HCT116 (cell line): ENCODE data around the gene HRH4. TPM values are rescaled to one million over a fixed set of nuclear protein-coding genes. Genes with fewer than 3 reads are reported as not detected.

Experiments
- ATAC-seq: fragments of 200-7000 bp; cut with Tn5 transposase; 2 replicates; pipeline ENCODE4 v1.9.1; 2020; ENCODE audit warnings: mild to moderate bottlenecking, moderate library complexity
- BruUV-seq: library from RNA; stranded (reverse); fragments of 400-500 nt; replicated peaks from 2 replicates; lab custom pipeline; 2021; lab: Mats Ljungman, UMichigan
- CTCF ChIA-PET: fragments of 300-600 bp; sonication (Branson Sonifier 250); formaldehyde crosslinking; loops from one replicate; lab custom pipeline; 2021; ENCODE audit warnings: antibody characterized with exemption; lab: Charles Lee
- POLR2A ChIA-PET: fragments of 300-600, 350-600 bp; sonication (Branson Sonifier 250); formaldehyde crosslinking; loops from one replicate; lab custom pipeline; 2021; ENCODE audit warnings: antibody characterized with exemption; lab: Charles Lee
- RAD21 ChIA-PET, 2 experiments: fragments of 300-600 bp; sonication (Branson Sonifier 250); formaldehyde crosslinking; loops; one replicate each; lab custom pipeline; 2023; ENCODE audit warnings: low total read pairs in 2 of 2; ENCODE audit not compliant: uncharacterized antibody in 2 of 2, unreplicated experiment in 2 of 2, low non-redundant PET in 1 of 2; lab: Charles Lee
- DNase-seq: peaks from one replicate; pipeline ENCODE4 v3.0.0-alpha.2; 2010; ENCODE audit warnings: low read depth, low spot score
- H2AFZ ChIP-seq: fragments of 200-600 bp; shearing (Covaris generic), sonication (generic); 2 replicates; pipeline ENCODE4 v1.6.1; 2017; ENCODE audit warnings: low read depth, mixed run types, mixed read lengths, antibody characterized with exemption, low read length; ENCODE audit not compliant: poor library complexity, severe bottlenecking
- H3K27ac ChIP-seq: 2 replicates; pipeline ENCODE4 v1.5.1; 2012; ENCODE audit warnings: low read depth, low read length
- H3K27me3 ChIP-seq: fragments of 200-600 bp; sonication (generic); 2 replicates; pipeline ENCODE4 v1.6.1; 2016; ENCODE audit warnings: mixed run types, low read length, mixed read lengths; ENCODE audit not compliant: insufficient read depth
- H3K36me3 ChIP-seq, 2 experiments: fragments of 200-500 bp in 1 of 2; fragments of 200-600 bp in 1 of 2; sonication (Bioruptor generic) in 1 of 2; sonication (generic) in 1 of 2; 2 replicates each; pipeline versions ENCODE4 v1.5.1 to v1.6.1; 2014 to 2016; ENCODE audit warnings: low read length in 2 of 2, inconsistent platforms in 1 of 2, mixed read lengths in 1 of 2, mixed run types in 1 of 2; ENCODE audit not compliant: insufficient read depth in 2 of 2, control insufficient read depth in 1 of 2
- H3K4me1 ChIP-seq, 2 experiments: fragments of 200-600 bp in 1 of 2; sonication (generic) in 1 of 2; 2 replicates each; pipeline versions ENCODE4 v1.5.1 to v1.6.1; 2012 to 2017; ENCODE audit warnings: low read length in 2 of 2, inconsistent platforms in 1 of 2, mild to moderate bottlenecking in 1 of 2, mixed read lengths in 1 of 2, mixed run types in 1 of 2, moderate library complexity in 1 of 2; ENCODE audit not compliant: insufficient read depth in 2 of 2, control insufficient read depth in 1 of 2
- H3K4me2 ChIP-seq: fragments of 200-600 bp; sonication (generic); 2 replicates; pipeline ENCODE4 v1.6.1; 2017; ENCODE audit warnings: mixed run types, low read length, mixed read lengths
- H3K4me3 ChIP-seq, 2 experiments: fragments of 200-600 bp in 1 of 2; sonication (generic) in 1 of 2; replicated peaks in 1 of 2; 2 replicates each; pipeline ENCODE4 v1.5.1; 2011 to 2016; ENCODE audit warnings: low read length in 2 of 2, control low read depth in 1 of 2, low read depth in 1 of 2, mild to moderate bottlenecking in 1 of 2, mixed read lengths in 1 of 2, mixed run types in 1 of 2
- H3K79me2 ChIP-seq: fragments of 200-600 bp; sonication (generic); 2 replicates; pipeline ENCODE4 v1.6.1; 2017; ENCODE audit warnings: mild to moderate bottlenecking, mixed run types, low read length, moderate library complexity, mixed read lengths; ENCODE audit not compliant: insufficient read depth
- H3K9ac ChIP-seq: fragments of 200-600 bp; sonication (generic); 2 replicates; pipeline ENCODE4 v1.6.1; 2016; ENCODE audit warnings: low read length, mixed read lengths
- H3K9me2 ChIP-seq: fragments of 200-600 bp; sonication (generic), shearing (Covaris generic); 2 replicates; pipeline ENCODE4 v1.6.1; 2017; ENCODE audit warnings: mixed run types, mild to moderate bottlenecking, moderate library complexity; ENCODE audit not compliant: insufficient read depth
- H3K9me3 ChIP-seq, 2 experiments: fragments of 200-500 bp in 1 of 2; fragments of 200-600 bp in 1 of 2; sonication (Bioruptor generic) in 1 of 2; sonication (generic) in 1 of 2; 2 replicates each; pipeline ENCODE4 v1.6.1; 2014 to 2017; ENCODE audit warnings: low read length in 2 of 2, mixed read lengths in 2 of 2, inconsistent platforms in 1 of 2, low read depth in 1 of 2, mild to moderate bottlenecking in 1 of 2, mixed run types in 1 of 2, moderate library complexity in 1 of 2; ENCODE audit not compliant: control insufficient read depth in 1 of 2, insufficient read depth in 1 of 2
- H4K20me1 ChIP-seq: fragments of 200-600 bp; sonication (generic), shearing (Covaris generic); 2 replicates; pipeline ENCODE4 v1.6.1; 2017; ENCODE audit warnings: mixed run types, mild to moderate bottlenecking, moderate library complexity; ENCODE audit not compliant: insufficient read depth
- CBX3 ChIP-seq: IDR thresholded peaks from 2 replicates; pipeline ENCODE4 v1.6.1; 2012; ENCODE audit warnings: low read depth
- CEBPB ChIP-seq: IDR thresholded peaks from 2 replicates; pipeline ENCODE4 v1.6.1; 2012; ENCODE audit warnings: low read depth
- ELF1 ChIP-seq: IDR thresholded peaks from 2 replicates; pipeline ENCODE4 v1.6.1; 2012; ENCODE audit warnings: low read depth, borderline replicate concordance
- EZH2 ChIP-seq: fragments of 200-600 bp; sonication (generic); IDR thresholded peaks from 2 replicates; pipeline ENCODE4 v1.6.1; 2017; ENCODE audit warnings: antibody characterized with exemption, mixed run types
- FOSL1 ChIP-seq: IDR thresholded peaks from 2 replicates; pipeline ENCODE4 v1.6.1; 2012; ENCODE audit warnings: low read depth
- POLR2AphosphoS5 ChIP-seq: IDR thresholded peaks from 2 replicates; pipeline ENCODE4 v1.6.1; 2011; ENCODE audit warnings: mild to moderate bottlenecking, low read depth, low read length, moderate library complexity
- RAD21 ChIP-seq: IDR thresholded peaks from 2 replicates; pipeline ENCODE4 v1.6.1; 2012; ENCODE audit warnings: low read depth, mild to moderate bottlenecking
- SP1 ChIP-seq: IDR thresholded peaks from 2 replicates; pipeline ENCODE4 v1.6.1; 2012; ENCODE audit warnings: low read depth
- YY1 ChIP-seq: IDR thresholded peaks from 2 replicates; pipeline ENCODE4 v1.6.1; 2011; ENCODE audit warnings: low read length, low read depth, moderate library complexity, mild to moderate bottlenecking; ENCODE audit not compliant: insufficient replicate concordance; ENCODE audit errors: extremely low read depth
- ZFX ChIP-seq: fragments of 450-650 bp; IDR thresholded peaks from 2 replicates; pipeline ENCODE4 v1.6.1; 2017
- intact Hi-C: fragments of 100-400 bp; cut with micrococcal nuclease; formaldehyde crosslinking; loops from 2 replicates; pipeline ENCODE4 v1.10.0; 2022
- total RNA-seq: library from RNA; stranded (reverse); gene quantifications from one replicate; pipeline ENCODE4 v1.2.1, GENCODE V29; 2021; ENCODE audit not compliant: unreplicated experiment
- TF ChIP-seq, protein P1 (sequence below), 3 experiments: fragments of 200-600 bp in 1 of 3; sonication (generic) in 1 of 3; IDR thresholded peaks in 2 of 3; conservative IDR thresholded peaks in 1 of 3; 2 replicates each; pipeline ENCODE4 v1.5.1; 2012 to 2017; ENCODE audit warnings: low read depth in 2 of 3, low read length in 2 of 3, antibody characterized with exemption in 1 of 3, borderline replicate concordance in 1 of 3, control low read depth in 1 of 3, mild to moderate bottlenecking in 1 of 3, mixed read lengths in 1 of 3, mixed run types in 1 of 3, moderate library complexity in 1 of 3; ENCODE audit not compliant: insufficient read depth in 1 of 3
- TF ChIP-seq, protein P2 (sequence below): IDR thresholded peaks from 2 replicates; pipeline ENCODE4 v1.6.1; 2012; ENCODE audit warnings: low read depth

Gene HRH4
- total RNA-seq, 1 experiment from 2014 or later = not detected

DNA sequence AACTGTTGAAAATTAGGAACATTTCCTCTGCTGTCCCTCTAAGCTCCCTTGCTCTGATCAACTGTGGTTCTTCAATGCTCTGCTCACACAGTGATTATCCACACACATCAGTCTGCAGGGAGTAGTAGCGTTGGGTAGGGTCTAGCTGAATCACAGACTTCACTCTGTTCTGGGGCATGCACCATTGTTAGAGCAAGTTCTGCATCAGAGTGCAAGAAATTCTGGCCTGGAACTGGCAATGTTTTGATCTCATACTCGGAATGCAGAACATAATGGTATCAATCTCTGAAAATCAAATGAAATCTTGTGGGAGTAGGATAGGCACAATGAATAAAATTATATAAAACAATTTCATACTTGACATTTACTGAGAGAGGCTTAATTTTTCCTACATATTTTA is 55.3 kb downstream of the HRH4 start:
- ATAC-seq = no peak
- no peaks in the 10 kb centered on the region for H3K9me3 ChIP-seq
- CTCF ChIA-PET = no interaction called here
- H2AFZ ChIP-seq = no peak overlapping the region
- intact Hi-C loops = no loop called here
- TF ChIP-seq SP1 (no peak), CEBPB (no peak), CBX3 (no peak), POLR2AphosphoS5 (no peak), YY1 (no peak), RAD21 (no peak), ELF1 (no peak), FOSL1 (no peak), EZH2 (no peak), ZFX (no peak)
- TF ChIP-seq, protein P1, sequence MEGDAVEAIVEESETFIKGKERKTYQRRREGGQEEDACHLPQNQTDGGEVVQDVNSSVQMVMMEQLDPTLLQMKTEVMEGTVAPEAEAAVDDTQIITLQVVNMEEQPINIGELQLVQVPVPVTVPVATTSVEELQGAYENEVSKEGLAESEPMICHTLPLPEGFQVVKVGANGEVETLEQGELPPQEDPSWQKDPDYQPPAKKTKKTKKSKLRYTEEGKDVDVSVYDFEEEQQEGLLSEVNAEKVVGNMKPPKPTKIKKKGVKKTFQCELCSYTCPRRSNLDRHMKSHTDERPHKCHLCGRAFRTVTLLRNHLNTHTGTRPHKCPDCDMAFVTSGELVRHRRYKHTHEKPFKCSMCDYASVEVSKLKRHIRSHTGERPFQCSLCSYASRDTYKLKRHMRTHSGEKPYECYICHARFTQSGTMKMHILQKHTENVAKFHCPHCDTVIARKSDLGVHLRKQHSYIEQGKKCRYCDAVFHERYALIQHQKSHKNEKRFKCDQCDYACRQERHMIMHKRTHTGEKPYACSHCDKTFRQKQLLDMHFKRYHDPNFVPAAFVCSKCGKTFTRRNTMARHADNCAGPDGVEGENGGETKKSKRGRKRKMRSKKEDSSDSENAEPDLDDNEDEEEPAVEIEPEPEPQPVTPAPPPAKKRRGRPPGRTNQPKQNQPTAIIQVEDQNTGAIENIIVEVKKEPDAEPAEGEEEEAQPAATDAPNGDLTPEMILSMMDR (IDR thresholded peaks at IDR 0.05 in 2 of 3, conservative IDR thresholded peaks at IDR 0.05 in 1 of 3; ENCODE audit: borderline replicate concordance in 1 of 3, insufficient read depth in 1 of 3, low read depth in 2 of 3, low read length in 2 of 3) = no peak
- TF ChIP-seq, protein P2, sequence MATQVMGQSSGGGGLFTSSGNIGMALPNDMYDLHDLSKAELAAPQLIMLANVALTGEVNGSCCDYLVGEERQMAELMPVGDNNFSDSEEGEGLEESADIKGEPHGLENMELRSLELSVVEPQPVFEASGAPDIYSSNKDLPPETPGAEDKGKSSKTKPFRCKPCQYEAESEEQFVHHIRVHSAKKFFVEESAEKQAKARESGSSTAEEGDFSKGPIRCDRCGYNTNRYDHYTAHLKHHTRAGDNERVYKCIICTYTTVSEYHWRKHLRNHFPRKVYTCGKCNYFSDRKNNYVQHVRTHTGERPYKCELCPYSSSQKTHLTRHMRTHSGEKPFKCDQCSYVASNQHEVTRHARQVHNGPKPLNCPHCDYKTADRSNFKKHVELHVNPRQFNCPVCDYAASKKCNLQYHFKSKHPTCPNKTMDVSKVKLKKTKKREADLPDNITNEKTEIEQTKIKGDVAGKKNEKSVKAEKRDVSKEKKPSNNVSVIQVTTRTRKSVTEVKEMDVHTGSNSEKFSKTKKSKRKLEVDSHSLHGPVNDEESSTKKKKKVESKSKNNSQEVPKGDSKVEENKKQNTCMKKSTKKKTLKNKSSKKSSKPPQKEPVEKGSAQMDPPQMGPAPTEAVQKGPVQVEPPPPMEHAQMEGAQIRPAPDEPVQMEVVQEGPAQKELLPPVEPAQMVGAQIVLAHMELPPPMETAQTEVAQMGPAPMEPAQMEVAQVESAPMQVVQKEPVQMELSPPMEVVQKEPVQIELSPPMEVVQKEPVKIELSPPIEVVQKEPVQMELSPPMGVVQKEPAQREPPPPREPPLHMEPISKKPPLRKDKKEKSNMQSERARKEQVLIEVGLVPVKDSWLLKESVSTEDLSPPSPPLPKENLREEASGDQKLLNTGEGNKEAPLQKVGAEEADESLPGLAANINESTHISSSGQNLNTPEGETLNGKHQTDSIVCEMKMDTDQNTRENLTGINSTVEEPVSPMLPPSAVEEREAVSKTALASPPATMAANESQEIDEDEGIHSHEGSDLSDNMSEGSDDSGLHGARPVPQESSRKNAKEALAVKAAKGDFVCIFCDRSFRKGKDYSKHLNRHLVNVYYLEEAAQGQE = no peak
- TF ChIP-seq, all 23 proteins: peak for 0
- H3K9me2 ChIP-seq = no peaks in the 10 kb centered on the region
- no peaks in the 10 kb centered on the region for H3K79me2 ChIP-seq
- RAD21 ChIA-PET = no interaction called here
- BruUV-seq = no TSS peak
- no peak overlapping the region for H3K9ac ChIP-seq
- no peaks in the 10 kb centered on the region for H4K20me1 ChIP-seq
- no peak overlapping the region for H3K4me2 ChIP-seq
- H3K27ac ChIP-seq = no peak overlapping the region
- no peaks in the 10 kb centered on the region for H3K27me3 ChIP-seq
- no peak for DNase-seq
- POLR2A ChIA-PET = no interaction called here
- H3K36me3 ChIP-seq = no peaks in the 10 kb centered on the region
- H3K4me3 ChIP-seq = no peak overlapping the region
- peaks cover 0 to 4% of the 10 kb centered on the region in 2 experiments; a peak in 1 of 4 replicates for H3K4me1 ChIP-seq
